SK-N-SH treated with all-trans-retinoic acid at 6 μM for 48 hours (cell line): ENCODE measurements around the gene SIGLEC9.

Source experiments
- ARNTL ChIP-seq: fragments of 450-650 bp; formaldehyde crosslinking; IDR thresholded peaks from 2 replicates; pipeline ENCODE4 v1.5.0; 2020; ENCODE audit warnings: low read depth, mild to moderate bottlenecking, moderate library complexity, borderline replicate concordance
- OSR1 ChIP-seq: fragments of 250-450 bp; sonication (Bioruptor Pico); IDR thresholded peaks from 2 replicates; pipeline ENCODE4 v1.8.0; 2022; ENCODE audit warnings: moderate library complexity, mild to moderate bottlenecking, inconsistent platforms
- RARB ChIP-seq: fragments of 250-450 bp; sonication (Bioruptor Pico); IDR thresholded peaks from 2 replicates; pipeline ENCODE4 v1.8.0; 2021; ENCODE audit warnings: mild to moderate bottlenecking, moderate library complexity
- SNAI2 ChIP-seq: fragments of 250-450 bp; sonication (Bioruptor Pico); IDR thresholded peaks from 2 replicates; pipeline ENCODE4 v1.5.0; 2020; ENCODE audit warnings: mild to moderate bottlenecking, moderate library complexity
- TOX ChIP-seq: fragments of 250-450 bp; sonication (Bioruptor Pico); IDR thresholded peaks from 2 replicates; pipeline ENCODE4 v1.8.0; 2021; ENCODE audit warnings: mild to moderate bottlenecking, moderate library complexity, borderline replicate concordance
- ZFP30 ChIP-seq: fragments of 450-650 bp; formaldehyde crosslinking; IDR thresholded peaks from 2 replicates; pipeline ENCODE4 v1.5.0; 2022; ENCODE audit warnings: mild to moderate bottlenecking, moderate library complexity
- ZNF565 ChIP-seq: fragments of 450-650 bp; formaldehyde crosslinking; conservative IDR thresholded peaks from 2 replicates; pipeline ENCODE4 v1.5.0; 2020; ENCODE audit warnings: low read depth, mild to moderate bottlenecking, moderate library complexity
- ZNF70 ChIP-seq: fragments of 450-650 bp; formaldehyde crosslinking; IDR thresholded peaks from 2 replicates; pipeline ENCODE4 v1.5.0; 2020; ENCODE audit warnings: mild to moderate bottlenecking, moderate library complexity
- ZNF8 ChIP-seq: fragments of 450-650 bp; formaldehyde crosslinking; IDR thresholded peaks from 2 replicates; pipeline ENCODE4 v1.5.0; 2020; ENCODE audit warnings: mild to moderate bottlenecking, moderate library complexity
- TF ChIP-seq, protein P1 (sequence below): fragments of 250-450 bp; sonication (Bioruptor Pico); IDR thresholded peaks from 2 replicates; pipeline ENCODE4 v1.8.0; 2021; ENCODE audit warnings: low read depth, mild to moderate bottlenecking, moderate library complexity, borderline replicate concordance
- TF ChIP-seq, protein P2 (sequence below): fragments of 250-450 bp; sonication (Bioruptor Pico); IDR thresholded peaks from 2 replicates; pipeline ENCODE4 v1.5.1; 2021; ENCODE audit warnings: mild to moderate bottlenecking, moderate library complexity
- TF ChIP-seq, protein P3 (sequence below): fragments of 250-450 bp; sonication (Bioruptor Pico); IDR thresholded peaks from 2 replicates; pipeline ENCODE4 v1.5.1; 2020; ENCODE audit warnings: low read depth, mild to moderate bottlenecking, moderate library complexity

DNA sequence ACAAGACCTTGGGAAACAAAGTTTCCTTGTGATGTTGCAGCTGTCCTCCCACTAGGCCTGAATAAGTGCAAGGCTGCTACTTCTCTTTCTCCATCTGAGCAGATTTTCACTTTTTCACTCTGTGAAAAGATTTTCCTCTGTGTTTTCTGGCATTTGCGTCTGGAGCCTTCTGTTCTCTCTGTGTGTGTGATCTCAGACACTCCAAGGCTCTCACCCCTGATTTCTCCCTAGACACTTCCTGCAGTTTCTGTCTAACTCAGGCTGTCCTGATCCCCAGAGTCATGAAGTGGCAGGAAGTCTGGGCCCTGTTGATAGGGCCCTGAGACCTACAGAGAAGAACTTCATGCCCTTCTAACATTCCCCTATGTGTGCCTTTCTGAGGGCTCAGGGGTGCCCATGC, 54.5 kb downstream of the SIGLEC9 start:
- TF ChIP-seq ARNTL (CRISPR knock-in tag) = no peak
- TF ChIP-seq, protein P1, sequence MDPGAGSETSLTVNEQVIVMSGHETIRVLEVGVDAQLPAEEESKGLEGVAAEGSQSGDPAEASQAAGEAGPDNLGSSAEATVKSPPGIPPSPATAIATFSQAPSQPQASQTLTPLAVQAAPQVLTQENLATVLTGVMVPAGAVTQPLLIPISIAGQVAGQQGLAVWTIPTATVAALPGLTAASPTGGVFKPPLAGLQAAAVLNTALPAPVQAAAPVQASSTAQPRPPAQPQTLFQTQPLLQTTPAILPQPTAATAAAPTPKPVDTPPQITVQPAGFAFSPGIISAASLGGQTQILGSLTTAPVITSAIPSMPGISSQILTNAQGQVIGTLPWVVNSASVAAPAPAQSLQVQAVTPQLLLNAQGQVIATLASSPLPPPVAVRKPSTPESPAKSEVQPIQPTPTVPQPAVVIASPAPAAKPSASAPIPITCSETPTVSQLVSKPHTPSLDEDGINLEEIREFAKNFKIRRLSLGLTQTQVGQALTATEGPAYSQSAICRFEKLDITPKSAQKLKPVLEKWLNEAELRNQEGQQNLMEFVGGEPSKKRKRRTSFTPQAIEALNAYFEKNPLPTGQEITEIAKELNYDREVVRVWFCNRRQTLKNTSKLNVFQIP (CRISPR knock-in tag) = no peak
- TF ChIP-seq ZFP30 = no peak
- no peak for TF ChIP-seq RARB (CRISPR knock-in tag)
- no peak for TF ChIP-seq ZNF70 (CRISPR knock-in tag)
- no peak for TF ChIP-seq OSR1 (CRISPR knock-in tag)
- TF ChIP-seq, protein P2, sequence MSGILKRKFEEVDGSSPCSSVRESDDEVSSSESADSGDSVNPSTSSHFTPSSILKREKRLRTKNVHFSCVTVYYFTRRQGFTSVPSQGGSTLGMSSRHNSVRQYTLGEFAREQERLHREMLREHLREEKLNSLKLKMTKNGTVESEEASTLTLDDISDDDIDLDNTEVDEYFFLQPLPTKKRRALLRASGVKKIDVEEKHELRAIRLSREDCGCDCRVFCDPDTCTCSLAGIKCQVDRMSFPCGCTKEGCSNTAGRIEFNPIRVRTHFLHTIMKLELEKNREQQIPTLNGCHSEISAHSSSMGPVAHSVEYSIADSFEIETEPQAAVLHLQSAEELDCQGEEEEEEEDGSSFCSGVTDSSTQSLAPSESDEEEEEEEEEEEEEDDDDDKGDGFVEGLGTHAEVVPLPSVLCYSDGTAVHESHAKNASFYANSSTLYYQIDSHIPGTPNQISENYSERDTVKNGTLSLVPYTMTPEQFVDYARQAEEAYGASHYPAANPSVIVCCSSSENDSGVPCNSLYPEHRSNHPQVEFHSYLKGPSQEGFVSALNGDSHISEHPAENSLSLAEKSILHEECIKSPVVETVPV (CRISPR knock-in tag) = no peak
- TF ChIP-seq ZNF8 (CRISPR knock-in tag) = no peak
- no peak for TF ChIP-seq SNAI2 (CRISPR knock-in tag)
- no peak for TF ChIP-seq TOX
- TF ChIP-seq ZNF565 (CRISPR knock-in tag) = no peak
- TF ChIP-seq, protein P3, sequence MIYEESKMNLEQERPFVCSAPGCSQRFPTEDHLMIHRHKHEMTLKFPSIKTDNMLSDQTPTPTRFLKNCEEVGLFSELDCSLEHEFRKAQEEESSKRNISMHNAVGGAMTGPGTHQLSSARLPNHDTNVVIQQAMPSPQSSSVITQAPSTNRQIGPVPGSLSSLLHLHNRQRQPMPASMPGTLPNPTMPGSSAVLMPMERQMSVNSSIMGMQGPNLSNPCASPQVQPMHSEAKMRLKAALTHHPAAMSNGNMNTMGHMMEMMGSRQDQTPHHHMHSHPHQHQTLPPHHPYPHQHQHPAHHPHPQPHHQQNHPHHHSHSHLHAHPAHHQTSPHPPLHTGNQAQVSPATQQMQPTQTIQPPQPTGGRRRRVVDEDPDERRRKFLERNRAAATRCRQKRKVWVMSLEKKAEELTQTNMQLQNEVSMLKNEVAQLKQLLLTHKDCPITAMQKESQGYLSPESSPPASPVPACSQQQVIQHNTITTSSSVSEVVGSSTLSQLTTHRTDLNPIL (CRISPR knock-in tag) = no peak
